ENCODE data around the gene RAD51B.

RAD51B gene

DNA sequence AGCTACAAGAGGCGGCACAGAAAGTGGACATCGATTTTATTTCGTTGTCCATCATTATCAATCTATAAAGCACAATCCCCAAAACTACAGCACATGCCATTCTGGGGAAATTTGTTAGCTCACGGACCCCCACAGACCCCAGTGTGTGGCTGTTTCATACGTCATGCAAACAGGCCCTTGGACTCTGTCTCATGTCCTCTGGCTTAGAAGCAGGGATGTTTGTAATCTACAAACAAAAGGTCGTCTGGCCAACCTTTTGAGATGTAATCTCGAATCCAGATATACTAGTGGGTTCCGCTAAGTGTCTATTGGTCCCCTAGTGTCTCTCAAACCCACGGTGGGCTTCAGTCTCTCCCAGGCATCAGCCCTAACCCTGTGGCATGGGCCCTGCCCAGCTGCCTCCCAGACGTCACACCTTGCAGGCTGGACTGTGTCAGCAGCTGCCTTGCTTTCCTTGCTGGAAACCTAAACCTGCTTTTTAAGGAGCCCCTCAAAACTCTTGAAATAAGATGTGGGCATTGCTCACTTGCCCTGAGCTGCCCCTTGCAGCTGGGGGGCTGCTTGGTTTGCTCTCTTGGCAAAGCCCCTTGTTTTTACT is 752.4 kb downstream of the RAD51B start:
- no peak overlapping the region for H3K4me3 ChIP-seq (ENCODE audit: control insufficient read depth, low read depth, low read length)
- no peak for DNase-seq (ENCODE audit: low read depth)
- TF ChIP-seq, protein P1, sequence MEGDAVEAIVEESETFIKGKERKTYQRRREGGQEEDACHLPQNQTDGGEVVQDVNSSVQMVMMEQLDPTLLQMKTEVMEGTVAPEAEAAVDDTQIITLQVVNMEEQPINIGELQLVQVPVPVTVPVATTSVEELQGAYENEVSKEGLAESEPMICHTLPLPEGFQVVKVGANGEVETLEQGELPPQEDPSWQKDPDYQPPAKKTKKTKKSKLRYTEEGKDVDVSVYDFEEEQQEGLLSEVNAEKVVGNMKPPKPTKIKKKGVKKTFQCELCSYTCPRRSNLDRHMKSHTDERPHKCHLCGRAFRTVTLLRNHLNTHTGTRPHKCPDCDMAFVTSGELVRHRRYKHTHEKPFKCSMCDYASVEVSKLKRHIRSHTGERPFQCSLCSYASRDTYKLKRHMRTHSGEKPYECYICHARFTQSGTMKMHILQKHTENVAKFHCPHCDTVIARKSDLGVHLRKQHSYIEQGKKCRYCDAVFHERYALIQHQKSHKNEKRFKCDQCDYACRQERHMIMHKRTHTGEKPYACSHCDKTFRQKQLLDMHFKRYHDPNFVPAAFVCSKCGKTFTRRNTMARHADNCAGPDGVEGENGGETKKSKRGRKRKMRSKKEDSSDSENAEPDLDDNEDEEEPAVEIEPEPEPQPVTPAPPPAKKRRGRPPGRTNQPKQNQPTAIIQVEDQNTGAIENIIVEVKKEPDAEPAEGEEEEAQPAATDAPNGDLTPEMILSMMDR (conservative IDR thresholded peaks at IDR 0.05; ENCODE audit: control insufficient read depth, insufficient read depth, low read depth, low read length): no peak

DNA sequence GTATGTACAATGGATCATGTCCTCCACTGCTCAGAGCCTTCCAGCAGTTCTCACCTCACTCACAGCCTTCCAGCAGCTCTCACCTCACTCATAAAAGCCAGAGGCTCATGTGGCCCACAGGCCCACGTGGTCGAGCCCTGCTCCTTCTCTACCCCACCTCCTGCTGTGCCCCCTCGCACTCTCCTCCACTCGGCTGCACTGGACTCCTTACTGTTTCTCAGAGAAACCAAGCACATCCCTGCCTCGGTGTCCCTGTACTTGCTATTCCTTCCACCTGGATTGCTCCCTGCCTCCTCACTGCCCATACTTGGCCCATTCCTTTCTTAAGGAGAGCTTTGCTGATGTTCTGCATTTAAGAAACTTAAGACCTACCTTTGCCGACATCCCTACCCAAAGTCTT is 753.5 kb downstream of the RAD51B start:
- TF ChIP-seq, protein P1 (conservative IDR thresholded peaks at IDR 0.05; ENCODE audit: control insufficient read depth, insufficient read depth, low read depth, low read length): no peak
- no peak for DNase-seq (ENCODE audit: low read depth)
- no peak overlapping the region for H3K4me3 ChIP-seq (ENCODE audit: control insufficient read depth, low read depth, low read length)

DNA sequence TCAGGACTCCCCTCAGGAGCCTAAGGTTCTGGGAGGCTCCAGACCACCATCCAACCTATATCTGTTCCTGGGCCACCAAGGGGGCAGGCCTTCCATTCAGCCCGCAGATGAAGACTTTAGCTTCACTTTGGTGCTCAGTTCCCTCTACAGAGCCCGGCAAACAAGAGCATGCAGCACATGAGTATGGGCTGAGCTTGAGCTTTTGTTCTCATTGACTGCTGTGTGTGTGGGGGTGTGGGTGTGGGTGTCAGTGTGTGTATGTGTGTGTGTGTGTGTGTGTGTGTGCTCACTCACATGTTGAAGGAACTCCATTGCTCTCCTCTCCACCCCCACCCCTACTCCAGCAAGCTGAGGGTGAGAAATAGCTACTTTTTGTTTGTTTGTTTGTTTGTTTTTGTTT is 754.1 kb downstream of the RAD51B start:
- no peak for DNase-seq (ENCODE audit: low read depth)
- H3K4me3 ChIP-seq (ENCODE audit: control insufficient read depth, low read depth, low read length): no peak overlapping the region
- TF ChIP-seq, protein P1 (conservative IDR thresholded peaks at IDR 0.05; ENCODE audit: control insufficient read depth, insufficient read depth, low read depth, low read length): no peak

DNA sequence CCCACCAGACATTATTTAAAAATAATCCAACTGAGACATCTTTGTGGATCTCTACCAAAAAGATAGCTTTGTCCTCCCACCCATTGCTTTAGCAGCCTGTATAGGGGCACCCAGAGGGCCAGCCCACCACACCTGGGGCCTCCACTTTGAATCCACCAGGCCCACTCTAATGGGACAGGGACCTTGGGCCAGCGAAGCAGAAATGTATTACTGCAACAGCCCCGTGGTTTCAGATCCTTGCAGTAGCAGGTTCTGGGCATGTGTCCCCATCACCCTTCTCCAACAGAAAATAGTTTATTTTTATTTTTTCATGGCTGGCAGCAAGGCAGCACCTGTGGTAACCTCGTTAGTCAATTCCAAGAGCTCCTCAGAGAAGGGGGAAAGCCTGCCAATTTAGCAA is 754.9 kb downstream of the RAD51B start:
- TF ChIP-seq, protein P1 (conservative IDR thresholded peaks at IDR 0.05; ENCODE audit: control insufficient read depth, insufficient read depth, low read depth, low read length): no peak
- H3K4me3 ChIP-seq (ENCODE audit: control insufficient read depth, low read depth, low read length): no peak overlapping the region
- no peak for DNase-seq (ENCODE audit: low read depth)

DNA sequence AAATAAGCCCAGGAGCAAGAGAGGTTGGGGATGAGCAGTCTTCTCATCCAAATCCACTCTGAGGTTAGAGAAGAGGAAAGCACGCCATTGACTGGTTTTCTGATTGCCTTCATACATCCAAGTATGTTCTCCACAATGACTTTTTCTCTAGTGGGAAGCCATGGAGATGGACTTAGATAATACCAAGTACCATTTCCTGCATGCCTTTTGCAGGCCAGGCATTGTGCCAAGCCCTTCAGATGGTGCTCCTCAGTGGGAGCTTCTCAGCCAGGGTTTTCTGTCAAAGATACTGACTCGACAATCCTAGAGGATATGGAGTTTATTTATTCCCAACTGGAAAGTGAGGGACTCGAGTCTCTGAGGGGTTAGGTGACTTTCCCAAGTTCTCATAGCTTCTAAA is 755.3 kb downstream of the RAD51B start:
- no peak overlapping the region for H3K4me3 ChIP-seq (ENCODE audit: control insufficient read depth, low read depth, low read length)
- DNase-seq (ENCODE audit: low read depth): peak; percentile 61
- TF ChIP-seq, protein P1 (conservative IDR thresholded peaks at IDR 0.05; ENCODE audit: control insufficient read depth, insufficient read depth, low read depth, low read length): no peak

DNA sequence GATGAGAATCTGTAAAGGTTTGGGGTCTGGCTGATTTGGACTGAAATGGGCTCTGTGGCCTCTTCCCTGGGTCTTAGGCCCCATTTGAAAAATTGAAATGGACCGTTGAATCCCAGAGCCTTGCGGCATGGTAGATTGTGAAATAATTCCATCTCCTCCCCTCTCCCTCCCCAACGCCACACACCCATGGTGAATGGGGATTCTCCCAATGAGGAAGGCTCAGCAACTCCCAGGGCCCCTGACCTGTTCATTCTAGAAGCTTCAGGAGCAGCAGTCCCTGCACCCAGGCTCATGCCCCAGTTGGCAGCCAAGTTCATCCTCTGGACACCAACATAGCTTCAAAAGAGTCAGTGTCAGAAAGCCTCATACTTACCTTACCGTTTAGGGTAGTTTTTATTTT is 755.8 kb downstream of the RAD51B start:
- no peak overlapping the region for H3K4me3 ChIP-seq (ENCODE audit: control insufficient read depth, low read depth, low read length)
- TF ChIP-seq, protein P1 (conservative IDR thresholded peaks at IDR 0.05; ENCODE audit: control insufficient read depth, insufficient read depth, low read depth, low read length): no peak
- no peak for DNase-seq (ENCODE audit: low read depth)

DNA sequence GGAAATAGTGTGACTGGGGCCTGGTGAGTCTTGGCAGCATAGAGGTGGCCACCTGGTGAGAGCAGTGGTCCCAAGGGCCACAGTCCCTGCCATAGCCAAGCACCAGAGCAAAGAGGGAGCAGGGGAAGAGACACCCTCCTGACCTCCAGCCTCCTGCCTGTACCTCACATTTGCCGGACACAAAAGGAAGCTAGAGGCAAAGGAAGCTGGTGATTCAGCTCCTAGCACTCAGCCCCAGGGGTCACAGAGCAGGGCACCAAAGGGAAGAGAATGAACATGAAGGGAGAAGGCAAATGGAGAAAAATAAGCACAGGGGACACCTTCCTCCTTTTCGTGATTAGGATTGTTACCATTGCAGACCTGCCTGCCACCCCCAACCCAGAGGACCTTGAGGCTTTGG is 756.5 kb downstream of the RAD51B start:
- H3K4me3 ChIP-seq (ENCODE audit: control insufficient read depth, low read depth, low read length): no peak overlapping the region
- TF ChIP-seq, protein P1 (conservative IDR thresholded peaks at IDR 0.05; ENCODE audit: control insufficient read depth, insufficient read depth, low read depth, low read length): no peak
- peak; percentile 45 for DNase-seq (ENCODE audit: low read depth)

Measured in fibroblast of mammary gland (primary cell).